Neural crest cell (in vitro differentiated cells): ENCODE results near the gene PARM1. TPM values are rescaled to one million over a fixed set of nuclear protein-coding genes. Genes with fewer than 3 reads are reported as not detected.

Experiments used
- DNase-seq: peaks from one replicate; pipeline ENCODE4 v3.0.0; 2021; ENCODE audit warnings: low read depth, mixed read lengths, low spot score
- H3K27ac Mint-ChIP-seq: one replicate; pipeline ENCODE4 v1.8.0; 2021; ENCODE audit warnings: mild to moderate bottlenecking, mixed read lengths; ENCODE audit not compliant: unreplicated experiment
- H3K27me3 Mint-ChIP-seq: 2 replicates; pipeline ENCODE4 v1.8.0; 2021; ENCODE audit warnings: low read depth, mild to moderate bottlenecking, mixed read lengths
- H3K36me3 Mint-ChIP-seq: 2 replicates; pipeline ENCODE4 v1.8.0; 2021; ENCODE audit warnings: low read depth, mild to moderate bottlenecking, mixed read lengths
- H3K4me1 Mint-ChIP-seq: 2 replicates; pipeline ENCODE4 v1.8.0; 2021; ENCODE audit warnings: mixed read lengths
- H3K4me3 Mint-ChIP-seq: one replicate; pipeline ENCODE4 v1.8.0; 2021; ENCODE audit warnings: mild to moderate bottlenecking, mixed read lengths
- H3K9me3 Mint-ChIP-seq: 2 replicates; pipeline ENCODE4 v1.8.0; 2021; ENCODE audit warnings: mixed read lengths
- CTCF ChIP-seq: fragments of 200-600 bp; sonication (generic); conservative IDR thresholded peaks from 2 replicates; pipeline ENCODE4 v1.5.0; 2021; ENCODE audit warnings: antibody characterized with exemption, mild to moderate bottlenecking
- total RNA-seq: library from RNA; stranded (reverse); gene quantifications from 2 replicates; pipeline ENCODE4 v1.2.1, GENCODE V29; 2021

Gene PARM1
- total RNA-seq, 1 donor from 2014 or later, result 0.96 TPM

GRCh38 chr4:74941123-74941522, 8.2 kb downstream of the PARM1 start:
- no peak for TF ChIP-seq CTCF
- H3K4me3 Mint-ChIP-seq, result no peak overlapping the region
- no peaks in the 10 kb centered on the region for H3K36me3 Mint-ChIP-seq
- DNase-seq, result no peak
- no peaks in the 10 kb centered on the region for H3K9me3 Mint-ChIP-seq
- H3K27me3 Mint-ChIP-seq, result peaks cover 7% of the 10 kb centered on the region
- H3K4me1 Mint-ChIP-seq, result no peaks in the 10 kb centered on the region
- no peak overlapping the region for H3K27ac Mint-ChIP-seq

- Mint-ChIP-seq H3K36me3 (no peaks in the 10 kb centered on the region), H3K27me3 (no peaks in the 10 kb centered on the region)
These were observed 9.5 kb downstream of the PARM1 start for GRCh38 chr4:74942251-74942917.

GRCh38 chr4:74942918-74943253, 10.0 kb downstream of the PARM1 start:
- H3K4me3 Mint-ChIP-seq, result no peak overlapping the region
- no peak for TF ChIP-seq CTCF
- H3K9me3 Mint-ChIP-seq, result no peaks in the 10 kb centered on the region
- H3K36me3 Mint-ChIP-seq, result no peaks in the 10 kb centered on the region
- H3K4me1 Mint-ChIP-seq, result no peaks in the 10 kb centered on the region
- no peaks in the 10 kb centered on the region for H3K27me3 Mint-ChIP-seq
- no peak for DNase-seq
- H3K27ac Mint-ChIP-seq, result no peak overlapping the region

More at GRCh38 chr4:74942251-74942917, 9.5 kb downstream of the PARM1 start:
- no peaks in the 10 kb centered on the region for H3K9me3 Mint-ChIP-seq
- H3K27ac Mint-ChIP-seq, result no peak overlapping the region
- no peak for TF ChIP-seq CTCF
- no peaks in the 10 kb centered on the region for H3K4me1 Mint-ChIP-seq
- H3K4me3 Mint-ChIP-seq, result no peak overlapping the region
- DNase-seq, result no peak

GRCh38 chr4:74944354-74944793, 11.5 kb downstream of the PARM1 start:
- no peaks in the 10 kb centered on the region for H3K27me3 Mint-ChIP-seq
- H3K4me3 Mint-ChIP-seq, result no peak overlapping the region
- no peaks in the 10 kb centered on the region for H3K4me1 Mint-ChIP-seq
- no peaks in the 10 kb centered on the region for H3K9me3 Mint-ChIP-seq
- no peak for TF ChIP-seq CTCF
- H3K27ac Mint-ChIP-seq, result no peak overlapping the region
- H3K36me3 Mint-ChIP-seq, result no peaks in the 10 kb centered on the region
- no peak for DNase-seq

- Mint-ChIP-seq H3K27me3 (no peaks in the 10 kb centered on the region), H3K9me3 (no peaks in the 10 kb centered on the region), H3K27ac (no peak overlapping the region), H3K36me3 (no peaks in the 10 kb centered on the region), H3K4me1 (no peaks in the 10 kb centered on the region), H3K4me3 (no peak overlapping the region)
- DNase-seq, result no peak
- no peak for TF ChIP-seq CTCF
These were observed 13.3 kb downstream of the PARM1 start for GRCh38 chr4:74946196-74946595.

GRCh38 chr4:74947798-74948197, 14.9 kb downstream of the PARM1 start:
- DNase-seq, result no peak
- TF ChIP-seq CTCF, result no peak
- Mint-ChIP-seq H3K4me1 (no peaks in the 10 kb centered on the region), H3K4me3 (no peak overlapping the region), H3K27ac (no peak overlapping the region), H3K9me3 (no peaks in the 10 kb centered on the region), H3K27me3 (no peaks in the 10 kb centered on the region), H3K36me3 (no peaks in the 10 kb centered on the region)
